GM19238 (cell line): ENCODE measurements around the gene C1orf226.
"Not testable (repeated sequence)": the region's sequence is repeated elsewhere in the genome, so short reads cannot be mapped to it uniquely, and the experiment has no call there.

Source experiments
- DNase-seq: peaks from one replicate; pipeline ENCODE4 v3.0.0; 2011; ENCODE audit warnings: low spot score; ENCODE audit not compliant: insufficient read length

C1orf226 gene

GRCh38 chr1:162381383-162381782, at the start of gene C1orf226:
TSS of gene C1orf226 (plus strand) at chr1:162381728. CDS start at chr1:162381902, 174 bp downstream.
- DNase-seq: no peak

GRCh38 chr1:162333991-162334390, 47.5 kb upstream of the C1orf226 start:
- DNase-seq: no peak

- DNase-seq: no peak
These were observed 46.4 kb upstream of the C1orf226 start for GRCh38 chr1:162335126-162335525.

GRCh38 chr1:162336621-162337285, 44.8 kb upstream of the C1orf226 start:
- no peak for DNase-seq

GRCh38 chr1:162342452-162342983, 39.0 kb upstream of the C1orf226 start:
- no peak for DNase-seq

GRCh38 chr1:162343470-162343869, 38.1 kb upstream of the C1orf226 start:
- no peak for DNase-seq

- DNase-seq: no peak
These were observed 34.2 kb upstream of the C1orf226 start for GRCh38 chr1:162347281-162347680.

- no peak for DNase-seq
These were observed 31.7 kb upstream of the C1orf226 start for GRCh38 chr1:162349635-162350330.

GRCh38 chr1:162351246-162351842, 30.2 kb upstream of the C1orf226 start:
- DNase-seq: no peak

GRCh38 chr1:162351874-162352273, 29.7 kb upstream of the C1orf226 start:
- DNase-seq: not testable (repeated sequence)

- no peak for DNase-seq
These were observed 28.4 kb upstream of the C1orf226 start for GRCh38 chr1:162353078-162353477.

- DNase-seq: no peak
These were observed 27.8 kb upstream of the C1orf226 start for GRCh38 chr1:162353702-162354101.

GRCh38 chr1:162357681-162358266, 23.8 kb upstream of the C1orf226 start:
- no peak for DNase-seq

- DNase-seq: no peak
These were observed 22.6 kb upstream of the C1orf226 start for GRCh38 chr1:162358928-162359327.

GRCh38 chr1:162359523-162360236, 21.8 kb upstream of the C1orf226 start:
- no peak for DNase-seq

- DNase-seq: no peak
These were observed 21.2 kb upstream of the C1orf226 start for GRCh38 chr1:162360237-162360873.

- no peak for DNase-seq
These were observed 20.7 kb upstream of the C1orf226 start for GRCh38 chr1:162360874-162361260.

- DNase-seq: no peak
These were observed 20.2 kb upstream of the C1orf226 start for GRCh38 chr1:162361349-162361748.

- DNase-seq: no peak
These were observed 17.7 kb upstream of the C1orf226 start for GRCh38 chr1:162363823-162364222.

- DNase-seq: no peak
These were observed 17.0 kb upstream of the C1orf226 start for GRCh38 chr1:162364498-162364897.
